ENCODE measurements around the gene KBTBD4. TPM values are rescaled to one million over a fixed set of nuclear protein-coding genes. Genes with fewer than 3 reads are reported as not detected.

KBTBD4 gene
- total and polyA plus RNA-seq, 2 of the 13 experiments (the other 11 are each of a cell fraction or from before 2014, with no cell fraction given) = 8.5 to 12.8 TPM

DNA sequence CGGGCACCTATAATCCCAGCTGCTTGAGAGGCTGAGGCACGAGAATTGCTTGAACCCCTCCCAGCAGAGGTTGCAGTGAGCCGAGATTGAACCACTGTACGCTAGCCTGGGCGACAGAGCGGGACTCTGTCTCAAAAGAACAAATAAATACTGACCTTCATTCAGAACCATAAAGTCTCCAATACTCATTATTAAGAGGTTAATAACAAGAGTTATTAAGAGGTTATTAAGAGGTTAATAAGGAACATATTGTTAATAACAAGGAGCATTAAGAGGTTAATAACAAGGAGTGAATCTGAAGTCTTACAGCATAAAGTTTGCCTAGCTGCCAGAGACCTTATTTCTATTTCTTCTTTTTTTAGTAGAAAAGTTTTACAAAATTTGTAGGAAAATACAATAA, 33.5 kb downstream of the KBTBD4 start:
- H3K4me2 ChIP-seq (ENCODE audit: low read depth, low read length) = no peak overlapping the region
- H3K27me3 ChIP-seq (ENCODE audit: control insufficient read depth in 1 of 2, insufficient read depth in 2 of 2, low read length in 2 of 2) = no peaks in the 10 kb centered on the region
- no peak overlapping the region for H2AFZ ChIP-seq (ENCODE audit: low read length)
- CTCF ChIA-PET (ENCODE audit: low intra/inter-chr PET ratio, low total read pairs) = no interaction called here
- no peak overlapping the region for H3K27ac ChIP-seq (ENCODE audit: extremely low read length, insufficient read depth, low read length)
- peaks cover 3 to 6% of the 10 kb centered on the region in 2 experiments; a peak in 3 of 5 replicates for H3K36me3 ChIP-seq (replicated peaks in 1 of 2; ENCODE audit: control insufficient read depth in 1 of 2, insufficient read depth in 2 of 2, low read length in 2 of 2)
- FAIRE-seq (no peak), ATAC-seq (no peak), DNase-seq (ENCODE audit: low spot score) (no peak)
- peaks cover 29% of the 10 kb centered on the region for H3K4me1 ChIP-seq (ENCODE audit: insufficient read depth, low read length)
- no peak for TF ChIP-seq ZNF790 (CRISPR knock-in tag; IDR thresholded peaks at IDR 0.05; ENCODE audit: borderline replicate concordance)
- TF ChIP-seq ZNF484 (CRISPR knock-in tag; IDR thresholded peaks at IDR 0.05; ENCODE audit: borderline replicate concordance, low read depth) = no peak
- TF ChIP-seq, protein P1, sequence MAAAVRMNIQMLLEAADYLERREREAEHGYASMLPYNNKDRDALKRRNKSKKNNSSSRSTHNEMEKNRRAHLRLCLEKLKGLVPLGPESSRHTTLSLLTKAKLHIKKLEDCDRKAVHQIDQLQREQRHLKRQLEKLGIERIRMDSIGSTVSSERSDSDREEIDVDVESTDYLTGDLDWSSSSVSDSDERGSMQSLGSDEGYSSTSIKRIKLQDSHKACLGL (CRISPR knock-in tag; IDR thresholded peaks at IDR 0.05) = no peak
- TF ChIP-seq PTBP1 (IDR thresholded peaks at IDR 0.05; ENCODE audit: low read depth, low read length, poor library complexity, severe bottlenecking) = no peak
- no peak for TF ChIP-seq LRRFIP1 (CRISPR knock-in tag; conservative IDR thresholded peaks at IDR 0.05)
- TF ChIP-seq MZF1 (CRISPR knock-in tag; IDR thresholded peaks at IDR 0.05; ENCODE audit: borderline replicate concordance) = no peak
- no peak for TF ChIP-seq ZNF615 (CRISPR knock-in tag; IDR thresholded peaks at IDR 0.05; ENCODE audit: borderline replicate concordance)
- TF ChIP-seq YEATS4 (CRISPR knock-in tag; IDR thresholded peaks at IDR 0.05; ENCODE audit: borderline replicate concordance) = no peak
- TF ChIP-seq, protein P2, sequence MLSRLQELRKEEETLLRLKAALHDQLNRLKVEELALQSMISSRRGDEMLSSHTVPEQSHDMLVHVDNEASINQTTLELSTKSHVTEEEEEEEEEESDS (CRISPR knock-in tag; IDR thresholded peaks at IDR 0.05; ENCODE audit: borderline replicate concordance) = no peak
- TF ChIP-seq IRF1 (CRISPR knock-in tag; IDR thresholded peaks at IDR 0.05; ENCODE audit: low read depth) = no peak
- no peak for TF ChIP-seq KDM2A (CRISPR knock-in tag; IDR thresholded peaks at IDR 0.05; ENCODE audit: borderline replicate concordance, low read depth)
- TF ChIP-seq, protein P3, sequence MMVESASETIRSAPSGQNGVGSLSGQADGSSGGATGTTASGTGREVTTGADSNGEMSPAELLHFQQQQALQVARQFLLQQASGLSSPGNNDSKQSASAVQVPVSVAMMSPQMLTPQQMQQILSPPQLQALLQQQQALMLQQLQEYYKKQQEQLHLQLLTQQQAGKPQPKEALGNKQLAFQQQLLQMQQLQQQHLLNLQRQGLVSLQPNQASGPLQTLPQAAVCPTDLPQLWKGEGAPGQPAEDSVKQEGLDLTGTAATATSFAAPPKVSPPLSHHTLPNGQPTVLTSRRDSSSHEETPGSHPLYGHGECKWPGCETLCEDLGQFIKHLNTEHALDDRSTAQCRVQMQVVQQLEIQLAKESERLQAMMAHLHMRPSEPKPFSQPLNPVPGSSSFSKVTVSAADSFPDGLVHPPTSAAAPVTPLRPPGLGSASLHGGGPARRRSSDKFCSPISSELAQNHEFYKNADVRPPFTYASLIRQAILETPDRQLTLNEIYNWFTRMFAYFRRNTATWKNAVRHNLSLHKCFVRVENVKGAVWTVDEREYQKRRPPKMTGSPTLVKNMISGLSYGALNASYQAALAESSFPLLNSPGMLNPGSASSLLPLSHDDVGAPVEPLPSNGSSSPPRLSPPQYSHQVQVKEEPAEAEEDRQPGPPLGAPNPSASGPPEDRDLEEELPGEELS (CRISPR knock-in tag; IDR thresholded peaks at IDR 0.05) = no peak
- no peak for TF ChIP-seq ZFP82 (CRISPR knock-in tag; IDR thresholded peaks at IDR 0.05; ENCODE audit: borderline replicate concordance)
- H3K4me3 ChIP-seq (replicated peaks in 1 of 3; ENCODE audit: insufficient read depth in 1 of 3, low read depth in 2 of 3, low read length in 3 of 3) = no peak overlapping the region
- POLR2A ChIA-PET = no interaction called here
- no TSS peak for BruUV-seq (replicated peaks)
- in situ Hi-C loops (cut with HindIII; ENCODE audit: extremely low pct_ligation_motif_present, low pct_unique_long_range_greater_than_20kb) (no loop called here), intact Hi-C loops (cut with micrococcal nuclease; ENCODE audit: unreplicated experiment) (no loop called here)
- peaks cover 89% of the 10 kb centered on the region for H3K79me2 ChIP-seq (ENCODE audit: insufficient read depth, low read length)
- WGBS (ENCODE audit: low lambda C conversion rate) = 97% methylated on average over 6 of the region's 6 CpGs
- H3K9me3 ChIP-seq (ENCODE audit: low read length) = no peaks in the 10 kb centered on the region
- peaks cover 65% of the 10 kb centered on the region for H4K20me1 ChIP-seq (ENCODE audit: insufficient read depth, low read length)
- no peak overlapping the region for H3K9ac ChIP-seq (ENCODE audit: insufficient read depth, low read depth, low read length)
